CD4-positive, alpha-beta T cell treated with Interleukin-4 for 1 hour (primary cell): ENCODE measurements around the gene CEP131.

Experiments used
- DNase-seq, 2 donors: peaks; one replicate each; pipeline ENCODE4 v3.0.0-alpha.2; 2020 to 2022

CEP131 gene

DNA sequence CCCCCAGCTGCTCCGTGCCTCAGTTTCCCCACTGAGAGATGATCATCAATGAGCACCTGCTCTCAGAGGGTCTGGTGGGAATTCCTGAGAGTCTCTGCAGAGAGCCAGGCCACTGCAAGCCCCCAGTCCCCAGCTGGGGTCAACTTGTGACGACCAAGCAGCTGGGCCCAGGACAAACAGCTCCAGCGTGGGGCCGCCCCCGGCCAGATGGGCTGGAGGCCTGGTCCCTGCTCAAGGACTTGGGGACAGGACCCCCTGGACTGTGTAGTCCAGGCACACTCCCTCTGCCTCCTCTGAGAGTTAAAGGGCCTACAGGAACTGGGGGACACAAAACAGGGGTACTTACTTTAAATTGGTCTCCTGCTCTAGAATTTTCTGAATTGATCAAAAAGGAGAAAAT, 40.2 kb downstream of the CEP131 start:
- DNase-seq = no peak

DNA sequence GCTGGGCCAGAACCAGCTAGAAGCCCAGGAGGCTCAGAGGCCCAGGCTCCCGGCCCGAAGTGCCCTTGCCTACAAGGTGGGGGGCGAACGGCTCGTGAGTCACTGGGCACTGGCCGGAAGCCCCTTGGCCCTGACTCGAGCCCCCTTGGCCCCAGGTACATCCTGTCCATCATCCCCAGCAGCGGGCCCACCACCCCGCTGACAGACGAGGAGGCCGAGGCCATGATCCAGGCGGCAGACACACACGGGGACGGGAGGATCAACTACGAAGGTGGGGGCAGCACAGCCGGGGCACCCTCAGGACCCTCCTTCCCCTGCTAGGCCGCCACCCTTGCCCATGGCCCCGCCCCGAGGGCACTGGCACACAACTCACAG, 41.0 kb downstream of the CEP131 start:
- DNase-seq = no peak

DNA sequence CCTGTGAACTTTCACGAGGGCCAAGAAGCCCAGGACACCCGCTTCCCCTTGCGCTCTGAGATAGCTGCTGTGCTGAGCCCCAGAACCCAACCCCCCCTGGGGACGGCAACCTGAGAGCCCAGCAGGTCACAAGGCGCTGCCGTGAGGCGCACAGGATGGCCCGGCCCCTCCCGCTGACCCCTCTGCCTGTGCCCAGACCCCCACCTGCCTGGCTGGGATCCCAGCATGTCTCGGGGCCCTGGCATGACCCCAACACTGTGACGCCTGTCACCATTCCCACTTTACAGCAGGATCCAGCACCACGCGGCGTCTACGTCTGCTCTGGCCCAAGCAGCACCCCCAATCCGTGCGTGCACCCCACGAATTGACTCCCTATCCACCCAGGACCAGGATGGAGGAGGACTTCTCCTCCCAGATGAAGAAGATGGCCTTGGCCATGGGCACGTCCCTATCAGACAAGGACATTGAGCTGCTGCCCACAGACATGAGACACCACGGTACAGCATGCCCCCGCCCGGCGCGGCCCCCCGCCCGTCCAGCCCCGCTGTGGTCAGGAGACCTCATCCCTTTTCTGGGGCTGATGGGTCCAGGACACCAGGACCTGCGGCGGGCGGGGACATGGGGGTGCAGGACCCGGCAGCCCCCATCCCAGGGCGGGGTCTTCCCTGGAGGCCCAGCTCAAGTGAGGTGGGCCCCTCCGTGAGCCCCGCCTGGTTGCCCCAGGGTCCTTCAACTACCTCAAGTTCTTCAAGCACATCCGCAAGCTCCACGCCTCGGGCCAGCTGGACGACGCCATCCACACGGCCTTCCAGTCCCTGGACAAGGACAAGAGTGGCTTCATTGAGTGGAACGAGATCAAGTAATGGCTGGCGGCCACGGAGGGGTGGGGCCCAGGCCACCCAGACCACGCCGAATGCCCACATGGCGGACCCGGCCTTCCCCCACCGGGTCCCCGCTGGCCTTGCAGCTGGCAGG, 41.6 kb downstream of the CEP131 start:
- no peak for DNase-seq

DNA sequence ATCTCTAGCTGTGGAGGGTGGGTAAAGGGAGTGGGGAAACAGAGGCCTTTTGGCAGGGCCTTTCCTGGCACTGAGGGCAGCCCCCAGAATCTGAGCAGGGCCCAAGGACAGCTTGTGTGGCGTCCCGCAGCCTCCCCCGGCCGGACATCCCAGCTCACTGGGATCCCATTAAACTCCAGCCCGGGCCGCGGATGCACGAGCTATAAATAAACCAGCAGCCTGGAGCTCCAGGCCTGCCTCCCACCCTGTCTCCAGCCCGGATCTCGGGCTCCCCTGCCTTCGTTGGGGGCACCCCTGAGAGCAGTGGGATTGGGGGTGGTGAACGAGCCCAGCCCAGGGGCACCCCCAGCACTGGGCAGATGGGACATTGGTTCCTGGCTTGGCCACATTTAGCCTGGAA, 42.9 kb downstream of the CEP131 start:
- no peak for DNase-seq

DNA sequence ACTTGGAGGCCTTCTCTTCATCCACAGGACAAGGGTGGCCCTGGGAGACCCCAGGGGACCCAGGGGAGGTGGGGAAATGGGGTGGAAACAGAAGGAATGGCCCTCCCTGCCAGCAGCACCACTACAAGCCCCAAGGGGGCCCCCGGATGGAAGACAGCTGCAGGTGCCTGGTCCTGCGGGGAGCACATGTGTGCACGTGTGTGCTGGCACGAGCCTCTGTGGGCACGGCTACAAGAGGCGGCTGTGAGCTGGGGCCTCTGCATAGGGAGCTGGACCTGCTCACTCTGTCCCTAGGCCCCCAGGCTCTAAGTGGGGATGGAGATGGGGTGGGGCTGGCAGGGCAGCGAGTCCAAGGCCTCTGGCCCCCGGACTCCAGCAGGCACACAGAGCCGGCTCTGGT, 43.5 kb downstream of the CEP131 start:
- no peak for DNase-seq

DNA sequence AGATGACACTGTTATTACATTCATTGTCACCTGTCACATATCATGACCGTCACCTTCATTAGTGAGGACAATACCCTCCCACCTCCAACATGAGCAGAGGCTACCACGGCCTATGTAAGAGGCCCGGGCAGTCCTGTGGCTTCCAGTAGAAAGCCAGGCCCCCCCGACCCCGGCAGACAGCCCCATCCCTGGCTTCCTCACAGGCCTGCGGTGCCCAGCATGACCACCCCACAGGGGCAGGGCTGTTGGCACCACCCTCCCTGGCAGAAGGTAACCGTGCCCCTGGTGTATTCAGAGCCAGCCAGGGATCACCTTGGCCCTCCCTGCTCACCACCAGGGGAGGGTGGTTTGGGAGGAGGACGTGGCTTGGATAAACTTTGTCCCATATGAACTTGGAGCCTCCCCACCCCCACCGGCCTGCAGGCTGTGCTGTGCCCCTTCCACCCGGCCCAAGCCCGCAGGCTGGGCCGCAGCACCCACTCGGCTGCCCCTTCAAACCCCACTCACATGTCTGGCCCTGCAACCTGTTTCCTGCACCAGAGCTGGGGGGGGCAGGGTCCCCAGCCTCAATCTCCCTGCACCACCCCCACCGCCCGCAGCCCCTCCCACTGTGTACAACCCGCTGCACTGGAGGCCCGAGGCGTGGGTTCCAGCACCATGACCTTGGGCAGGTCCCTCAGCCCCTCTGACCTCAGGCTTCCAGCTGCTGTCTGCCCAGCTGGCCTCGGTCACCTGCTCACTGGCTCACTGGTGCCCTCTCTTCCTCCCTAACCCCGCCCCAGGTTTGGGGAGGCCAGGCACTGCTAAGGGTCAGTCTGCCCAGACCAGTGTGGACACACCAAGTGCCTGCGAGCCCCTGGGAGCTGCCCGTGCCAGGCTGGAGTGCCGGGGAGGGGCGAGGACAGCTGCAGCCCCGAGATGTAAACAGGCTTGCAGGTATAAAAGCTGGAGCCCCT, 44.4 kb downstream of the CEP131 start:
- no peak for DNase-seq

DNA sequence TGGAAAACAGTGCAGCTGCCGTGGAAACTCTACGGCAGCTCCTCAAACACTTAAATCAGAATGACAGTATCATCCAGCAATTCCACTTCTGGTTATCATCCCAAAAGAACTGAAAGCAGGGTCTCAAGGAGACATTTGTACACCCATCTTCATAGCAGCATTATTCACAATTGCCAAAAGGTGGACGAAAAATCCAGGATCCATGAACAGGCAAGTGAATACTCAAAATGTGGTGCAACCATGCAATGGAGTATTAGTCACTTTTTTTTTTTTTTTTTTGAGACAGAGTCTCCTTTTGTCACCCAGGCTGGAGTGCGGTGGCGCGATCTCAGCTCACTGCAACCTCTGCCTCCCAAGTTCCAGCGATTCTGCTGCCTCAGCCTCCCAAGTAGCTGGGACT, 46.1 kb downstream of the CEP131 start:
- no peak for DNase-seq

DNA sequence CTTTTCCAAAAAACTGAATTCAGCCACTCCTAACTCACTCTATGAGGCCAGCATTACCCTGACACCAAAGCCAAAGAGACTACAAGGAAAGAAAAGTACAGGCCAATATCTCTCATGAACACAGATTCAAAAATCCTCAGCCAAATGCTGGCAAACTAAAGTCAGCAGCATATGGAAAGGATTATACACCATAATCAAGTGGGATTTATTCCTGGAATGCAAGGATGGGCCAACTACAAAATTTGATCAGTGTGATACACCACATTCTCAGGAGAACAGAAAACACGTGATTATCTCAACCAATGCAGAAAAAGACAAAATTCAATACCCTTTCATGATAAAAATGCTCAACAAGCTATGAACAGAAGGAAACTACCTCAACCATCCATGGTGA, 49.0 kb downstream of the CEP131 start:
- no peak for DNase-seq

DNA sequence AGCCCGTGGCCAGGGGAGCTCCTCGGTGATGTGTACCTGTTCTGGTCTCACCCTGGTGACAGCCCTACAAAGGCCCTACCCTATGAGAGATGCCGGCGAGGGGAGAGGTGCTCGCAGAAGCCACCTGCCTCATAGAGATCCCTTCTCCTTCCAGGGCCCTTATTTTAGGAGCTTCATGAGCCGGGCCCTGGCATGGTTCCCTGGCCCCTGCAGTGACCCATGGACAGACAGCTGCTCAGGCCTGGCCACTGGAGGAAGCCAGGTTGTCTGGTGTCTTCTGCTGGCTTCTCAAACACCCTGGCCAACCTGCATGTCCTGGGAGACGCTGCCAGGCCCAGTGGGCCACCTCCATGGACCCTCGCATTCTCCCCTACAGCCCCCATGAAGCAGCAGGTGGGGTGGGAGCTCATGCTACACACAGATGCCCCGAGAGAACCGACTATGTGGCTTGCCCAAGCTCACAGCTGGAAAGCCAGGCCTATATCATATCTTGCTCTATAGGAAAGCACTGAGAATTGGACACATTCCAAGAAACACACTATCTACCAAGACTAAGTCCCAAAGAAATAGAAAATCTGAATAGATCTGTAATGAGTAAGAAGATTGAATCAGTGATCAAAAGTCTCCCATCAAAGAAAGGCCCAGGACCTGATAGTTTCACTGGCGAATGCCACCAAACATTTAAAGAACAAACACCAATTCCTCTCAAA, 49.6 kb downstream of the CEP131 start:
- DNase-seq = no peak

DNA sequence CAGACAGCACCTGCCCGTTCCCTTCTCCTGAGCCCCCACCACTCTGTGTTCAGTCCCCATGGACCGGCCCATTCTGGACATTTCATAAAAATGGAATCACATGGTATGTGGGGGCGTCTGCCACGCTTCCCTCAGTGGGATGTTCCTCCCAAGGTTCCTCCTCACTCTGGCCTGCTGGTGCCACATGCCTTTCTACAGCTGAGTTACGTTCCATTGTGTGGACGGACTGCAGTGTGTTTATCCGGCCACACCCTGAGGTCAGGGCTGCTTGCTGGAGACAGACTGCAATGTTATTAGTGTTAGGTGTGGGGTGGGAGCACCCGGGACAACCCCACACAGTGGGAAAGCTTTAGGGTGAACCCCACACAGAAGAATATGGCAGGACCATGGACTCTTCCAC, 50.8 kb downstream of the CEP131 start:
- DNase-seq = no peak

DNA sequence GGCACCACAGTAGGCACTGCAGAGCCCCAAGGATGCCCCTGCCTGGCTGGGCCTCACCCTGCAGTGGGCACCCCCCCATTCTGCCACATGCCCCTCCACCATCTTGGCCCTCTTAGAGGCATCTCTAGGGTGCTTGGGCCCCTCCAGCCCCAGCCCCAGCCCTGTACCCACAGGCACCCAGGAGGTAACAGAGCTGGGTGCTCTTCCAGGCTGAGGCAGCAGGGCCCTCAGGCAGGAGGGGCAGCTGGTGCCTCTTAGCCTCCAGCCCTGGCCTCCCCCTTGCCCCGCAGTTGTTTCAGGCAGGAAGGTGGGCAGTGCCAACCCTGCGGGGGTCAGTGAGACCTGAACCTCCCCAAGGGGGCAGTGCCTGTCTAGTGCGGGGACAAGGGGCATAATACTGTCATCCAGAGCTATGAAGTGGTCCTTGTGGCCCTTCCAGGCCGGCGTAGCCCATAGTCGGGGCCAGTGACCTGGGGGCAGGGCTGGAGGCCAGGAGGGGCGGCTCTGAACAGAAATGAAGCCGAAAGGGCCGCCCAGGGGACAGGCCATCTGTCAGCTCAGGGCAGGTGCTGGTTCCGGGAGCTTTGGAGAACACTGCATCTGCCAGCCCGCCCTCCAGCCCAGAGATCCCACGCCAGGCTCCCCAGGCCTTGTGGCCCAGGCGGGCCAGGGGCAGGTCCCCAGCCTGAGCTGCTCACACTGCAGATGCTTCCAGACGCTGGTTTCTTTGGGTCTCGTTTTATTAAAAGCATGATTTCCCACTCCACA, 51.9 kb downstream of the CEP131 start:
- DNase-seq = no peak

DNA sequence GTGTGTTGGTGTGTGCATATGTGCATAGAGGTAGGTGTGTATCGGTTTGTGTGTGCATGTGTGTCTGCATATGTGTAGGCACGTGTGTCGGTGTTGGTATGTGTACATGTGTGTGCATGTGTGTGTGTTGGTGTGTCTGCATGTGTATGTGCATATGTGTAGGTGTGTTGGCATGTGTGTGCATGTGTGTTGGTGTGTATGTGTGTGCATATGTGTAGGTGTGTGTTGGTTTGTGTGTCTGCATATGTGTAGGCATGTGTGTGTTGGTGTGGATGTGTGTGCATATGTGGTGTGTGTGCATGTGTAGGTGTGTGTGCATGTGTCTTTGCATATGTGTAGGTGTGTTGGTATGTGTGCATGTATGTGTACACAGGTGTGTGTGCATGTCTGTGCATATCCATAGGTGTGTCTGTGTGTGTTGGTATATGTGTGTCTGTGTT, 52.9 kb downstream of the CEP131 start:
- DNase-seq = no peak

DNA sequence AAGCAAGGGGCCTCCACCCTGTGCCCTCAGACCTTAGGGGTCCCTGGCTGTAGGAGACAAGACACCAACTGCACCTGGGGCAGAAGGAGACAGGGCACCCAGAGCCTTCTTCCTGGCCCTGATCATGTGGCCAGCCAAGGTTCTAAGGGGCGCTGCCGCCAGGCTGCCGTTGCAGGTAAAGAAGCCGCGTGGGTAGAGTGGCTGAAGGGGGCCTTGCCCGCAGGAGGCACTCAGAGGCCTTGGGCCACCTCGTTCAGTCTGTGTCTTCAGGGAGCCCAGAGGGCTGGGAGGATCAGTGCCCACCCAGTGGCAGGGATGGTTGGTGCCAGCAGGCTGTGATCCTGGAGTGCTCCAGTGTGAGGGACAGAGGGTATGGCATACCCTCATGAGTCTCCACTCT, 55.1 kb downstream of the CEP131 start:
- no peak for DNase-seq

DNA sequence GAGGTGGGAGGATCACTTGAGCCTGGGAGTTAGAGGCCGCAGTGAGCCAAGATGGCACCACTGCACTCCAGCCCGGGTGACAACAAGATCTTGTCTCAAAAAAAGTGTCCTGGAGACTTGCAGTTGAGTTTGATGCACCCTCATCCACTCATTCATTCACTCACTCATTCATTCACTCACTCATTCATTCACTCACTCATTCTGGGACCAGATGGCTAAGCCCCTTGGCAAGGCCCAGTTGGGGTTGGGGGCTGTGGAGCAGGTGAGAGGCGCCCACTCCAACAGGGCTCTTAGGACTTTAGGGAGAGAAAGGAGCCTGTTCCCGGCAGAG, 55.6 kb downstream of the CEP131 start:
- DNase-seq = no peak

DNA sequence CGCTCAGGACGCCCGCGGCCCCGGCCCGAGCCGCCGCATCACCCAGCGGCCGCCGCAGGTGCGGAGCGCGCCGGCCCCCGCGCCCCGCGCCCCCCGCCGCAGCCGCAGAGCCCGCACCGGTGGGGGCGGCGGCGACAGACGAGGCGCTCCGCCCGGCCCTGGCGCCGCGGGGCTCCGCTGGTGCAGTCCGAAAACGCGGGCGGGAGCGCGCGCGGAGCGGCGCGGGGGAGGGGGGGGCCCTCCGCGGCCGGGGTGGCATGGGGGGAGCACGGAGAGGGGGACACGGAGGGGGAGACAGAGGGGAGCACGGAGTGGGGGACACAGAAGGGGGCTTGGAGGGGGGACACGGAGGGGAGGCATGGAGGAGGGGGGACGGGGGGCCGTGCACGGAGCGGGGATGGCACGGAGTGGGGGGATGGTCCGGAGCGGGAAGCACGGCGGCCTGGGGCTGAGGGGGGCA, 56.7 kb downstream of the CEP131 start, which contains the start of gene AATK:
Gene AATK (minus strand): TSS at position 189 of the 460 bp plus-strand sequence. CDS start 229 bp downstream, outside the sequence.
- no peak for DNase-seq

DNA sequence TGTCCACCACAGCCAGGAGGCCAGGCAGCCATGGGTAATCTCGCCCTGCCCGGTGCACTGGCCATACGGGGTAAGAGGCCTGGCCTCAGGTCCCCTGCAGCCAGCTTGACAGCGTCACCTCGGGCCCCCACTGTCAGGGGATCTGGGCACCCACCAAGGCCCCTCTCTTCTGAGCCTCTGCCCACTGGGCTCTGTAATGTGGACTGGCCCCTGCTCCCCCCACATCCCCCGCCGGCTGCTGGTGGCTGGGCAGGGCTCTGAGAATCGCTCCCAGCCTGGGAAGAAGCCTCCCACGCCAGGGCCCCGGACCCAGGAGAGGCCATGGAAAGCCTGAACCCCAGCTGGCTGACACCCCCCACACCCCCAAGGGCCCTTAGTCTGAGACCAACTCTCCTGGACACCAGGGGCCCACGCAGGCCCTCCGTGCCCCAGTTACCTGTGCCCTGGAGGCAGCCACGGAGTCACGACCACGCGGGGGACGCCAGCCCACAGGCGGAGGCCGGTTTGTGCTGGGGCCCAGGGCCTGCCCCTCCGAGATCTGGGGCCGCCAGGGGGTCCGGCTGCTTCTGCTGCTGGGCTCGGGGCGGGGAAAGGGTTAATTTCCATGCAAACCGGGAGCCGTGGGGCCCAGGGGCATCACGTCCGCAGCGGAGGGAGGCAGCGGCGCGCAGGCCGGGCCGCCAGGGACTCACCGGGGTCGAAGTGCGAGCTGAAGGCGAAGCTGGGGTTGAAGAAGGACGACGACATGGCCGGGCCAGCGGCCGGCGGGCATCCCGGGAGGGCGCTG, 57.3 kb downstream of the CEP131 start, which contains the start of gene PVALEF:
Gene PVALEF (plus strand): TSS at position 262 of the 787 bp plus-strand sequence. CDS start 15,720 bp downstream, outside the sequence.
- no peak for DNase-seq

DNA sequence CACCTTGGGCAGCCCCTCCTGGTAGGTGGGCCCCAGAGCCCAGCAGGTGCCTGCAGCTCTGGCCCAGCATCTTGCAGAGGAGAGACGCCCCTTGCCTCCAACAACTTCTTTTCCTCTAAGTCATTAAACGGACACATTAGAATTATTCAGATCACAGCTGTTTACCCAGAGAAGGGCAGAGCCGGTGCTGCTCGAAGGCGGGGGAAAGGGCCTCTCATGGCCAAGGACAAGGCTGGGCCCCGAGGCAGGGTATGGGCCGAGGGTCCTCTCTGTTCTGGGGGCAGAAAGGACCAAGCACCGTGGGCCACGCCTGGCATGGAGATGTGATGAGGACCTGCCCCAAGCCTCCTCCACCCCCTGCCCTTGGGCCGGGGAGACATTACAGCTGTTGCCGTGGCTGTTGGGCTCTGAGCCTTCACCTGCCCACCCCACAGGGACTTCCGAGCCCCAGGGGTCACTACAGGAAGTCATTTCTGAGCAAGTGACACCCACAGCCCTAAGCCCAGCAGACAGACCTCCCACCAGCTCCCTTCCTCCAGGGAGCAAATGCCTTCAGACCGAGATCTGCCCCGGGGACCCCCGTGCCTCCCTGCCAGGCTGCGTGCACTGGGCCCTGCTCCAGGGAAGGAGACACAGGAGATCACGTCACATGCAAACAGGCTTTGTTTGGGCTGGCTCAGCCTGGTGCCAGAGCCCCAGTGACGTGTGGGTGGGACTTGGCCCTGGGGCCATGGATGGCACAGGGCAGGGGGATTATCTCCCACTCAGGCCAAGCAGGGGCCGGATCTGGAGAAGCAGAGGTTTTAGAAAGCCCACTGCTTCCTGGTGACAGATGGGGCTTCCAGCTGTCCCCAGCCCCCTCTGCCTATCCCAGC, 58.2 kb downstream of the CEP131 start:
- no peak for DNase-seq

DNA sequence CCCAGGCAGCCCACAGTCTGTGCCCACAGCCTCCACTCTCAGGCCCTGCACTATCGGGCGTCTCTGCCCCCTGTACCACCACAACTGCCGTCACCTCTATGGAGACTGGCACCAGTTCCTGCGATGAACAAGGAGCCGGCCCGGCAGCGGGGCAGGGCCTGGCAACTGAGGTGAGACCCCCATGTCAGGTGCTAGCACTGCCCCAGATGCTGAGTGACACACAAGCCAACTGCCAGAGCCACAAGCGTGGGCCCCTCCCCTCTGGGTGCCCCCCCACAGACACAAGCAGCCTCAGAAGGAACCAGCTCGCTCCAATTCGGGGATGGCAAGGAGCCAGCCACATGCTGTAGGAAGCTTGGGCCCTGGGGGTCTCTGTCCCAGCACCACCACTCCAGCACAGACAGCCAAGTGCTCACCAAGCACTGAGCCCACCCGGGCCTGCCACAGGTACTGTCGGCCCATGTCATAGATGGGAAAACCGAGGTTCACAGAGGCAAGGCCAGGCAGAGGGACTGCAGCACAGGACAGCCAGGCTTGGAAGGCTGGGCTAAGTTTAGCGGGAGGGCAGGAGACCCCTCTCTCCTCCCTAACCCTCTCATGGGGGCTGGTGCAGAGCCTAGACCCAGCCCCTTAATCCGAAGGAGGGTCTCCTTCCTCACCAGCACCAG, 58.9 kb downstream of the CEP131 start:
- DNase-seq = no peak

DNA sequence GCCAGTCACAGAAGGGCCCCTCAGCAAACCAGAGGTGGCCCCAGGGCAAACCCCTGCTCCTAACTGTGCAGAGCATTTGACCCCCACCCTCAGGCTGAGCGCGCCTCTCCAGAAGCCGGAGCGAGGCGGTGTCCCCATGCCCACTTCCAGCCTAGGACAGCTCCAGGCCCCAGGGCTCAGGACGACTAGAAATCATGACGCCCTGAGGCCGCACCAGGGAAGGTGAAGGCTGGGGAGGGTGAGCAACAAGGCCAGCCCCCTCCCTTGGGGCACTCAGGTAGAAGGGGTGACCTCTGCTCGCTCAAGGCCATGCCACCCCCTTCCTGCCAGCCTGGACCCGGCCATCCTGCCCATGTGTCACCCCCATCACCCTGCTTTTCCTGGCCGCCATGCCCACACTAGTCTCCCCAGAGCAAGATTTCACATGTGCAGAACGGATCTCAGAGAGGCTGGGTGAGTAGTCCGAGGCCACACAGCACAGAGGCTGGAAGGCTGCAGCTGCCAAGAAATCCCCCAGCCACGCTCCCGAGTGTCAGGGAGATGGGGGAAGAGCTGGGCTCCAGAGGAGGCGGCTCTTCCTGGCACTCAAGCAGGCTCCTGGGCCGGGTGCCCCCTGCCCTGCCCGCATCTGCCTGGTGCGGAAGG, 59.6 kb downstream of the CEP131 start:
- DNase-seq = no peak
